GM13977 (cell line): ENCODE data around the gene HAPLN2.

ENCODE experiments used
- DNase-seq: peaks from one replicate; pipeline ENCODE4 v3.0.0; 2012; ENCODE audit warnings: low spot score
- in situ Hi-C: fragments of 300-500 bp; cut with MboI; formaldehyde crosslinking; loops from one replicate; pipeline ENCODE4 v1.12.0; 2022; ENCODE audit warnings: low sequenced_read_pairs, low pct_unique_long_range_greater_than_20kb, mixed read lengths, inconsistent platforms; ENCODE audit not compliant: unreplicated experiment
- TF ChIP-seq, protein P1 (sequence below): IDR thresholded peaks from 2 replicates; pipeline ENCODE4 v1.5.1; 2012; ENCODE audit warnings: mild to moderate bottlenecking, control low read depth; ENCODE audit not compliant: insufficient read depth; ENCODE audit errors: extremely low read depth, missing control alignments

HAPLN2 gene

DNA sequence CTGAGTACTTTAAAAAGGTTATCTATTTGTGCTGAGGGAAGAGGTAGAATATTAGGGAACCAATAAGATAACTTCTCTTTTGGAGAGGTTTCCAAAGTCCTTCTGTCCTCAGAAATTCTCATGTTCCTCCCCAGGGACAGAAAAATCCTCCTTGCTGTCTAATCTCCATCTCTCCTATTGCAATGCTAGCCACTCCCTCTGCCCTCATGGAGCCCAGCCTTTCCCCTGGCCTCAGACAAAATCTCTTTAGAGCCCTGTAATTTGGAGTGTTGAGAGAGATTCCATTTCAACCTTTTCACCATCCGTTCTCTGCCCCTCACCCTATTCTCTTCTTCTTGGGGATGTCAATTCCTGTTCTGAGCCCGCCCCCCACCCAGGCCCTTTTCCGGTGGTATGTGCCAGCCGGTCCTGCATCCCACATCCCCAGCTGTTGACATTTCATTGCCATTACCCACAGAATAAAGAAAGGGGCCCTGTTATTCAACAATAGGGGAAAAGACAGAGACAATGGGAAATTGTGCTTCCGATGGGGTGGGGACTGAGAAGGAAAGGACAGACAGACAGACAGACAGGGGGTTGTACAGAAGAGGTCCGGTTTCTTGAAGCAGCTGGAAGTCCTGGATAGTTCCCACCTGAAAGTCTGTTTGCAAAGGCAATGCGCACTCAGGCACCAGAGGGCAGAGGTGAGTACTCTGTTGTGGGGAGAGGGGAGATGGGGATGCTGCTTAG is at the start of gene HAPLN2:
HAPLN2 (plus strand) TSS at position 563 of the 729 bp plus-strand sequence. CDS start 4,076 bp downstream, outside the sequence.
- in situ Hi-C loops, result loop anchor here (10.0 kb wide), 1 partner anchor 234 kb away; no protein-coding TSS in a partner anchor
- TF ChIP-seq, protein P1, sequence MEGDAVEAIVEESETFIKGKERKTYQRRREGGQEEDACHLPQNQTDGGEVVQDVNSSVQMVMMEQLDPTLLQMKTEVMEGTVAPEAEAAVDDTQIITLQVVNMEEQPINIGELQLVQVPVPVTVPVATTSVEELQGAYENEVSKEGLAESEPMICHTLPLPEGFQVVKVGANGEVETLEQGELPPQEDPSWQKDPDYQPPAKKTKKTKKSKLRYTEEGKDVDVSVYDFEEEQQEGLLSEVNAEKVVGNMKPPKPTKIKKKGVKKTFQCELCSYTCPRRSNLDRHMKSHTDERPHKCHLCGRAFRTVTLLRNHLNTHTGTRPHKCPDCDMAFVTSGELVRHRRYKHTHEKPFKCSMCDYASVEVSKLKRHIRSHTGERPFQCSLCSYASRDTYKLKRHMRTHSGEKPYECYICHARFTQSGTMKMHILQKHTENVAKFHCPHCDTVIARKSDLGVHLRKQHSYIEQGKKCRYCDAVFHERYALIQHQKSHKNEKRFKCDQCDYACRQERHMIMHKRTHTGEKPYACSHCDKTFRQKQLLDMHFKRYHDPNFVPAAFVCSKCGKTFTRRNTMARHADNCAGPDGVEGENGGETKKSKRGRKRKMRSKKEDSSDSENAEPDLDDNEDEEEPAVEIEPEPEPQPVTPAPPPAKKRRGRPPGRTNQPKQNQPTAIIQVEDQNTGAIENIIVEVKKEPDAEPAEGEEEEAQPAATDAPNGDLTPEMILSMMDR, result peak; percentile 65
- no peak for DNase-seq

DNA sequence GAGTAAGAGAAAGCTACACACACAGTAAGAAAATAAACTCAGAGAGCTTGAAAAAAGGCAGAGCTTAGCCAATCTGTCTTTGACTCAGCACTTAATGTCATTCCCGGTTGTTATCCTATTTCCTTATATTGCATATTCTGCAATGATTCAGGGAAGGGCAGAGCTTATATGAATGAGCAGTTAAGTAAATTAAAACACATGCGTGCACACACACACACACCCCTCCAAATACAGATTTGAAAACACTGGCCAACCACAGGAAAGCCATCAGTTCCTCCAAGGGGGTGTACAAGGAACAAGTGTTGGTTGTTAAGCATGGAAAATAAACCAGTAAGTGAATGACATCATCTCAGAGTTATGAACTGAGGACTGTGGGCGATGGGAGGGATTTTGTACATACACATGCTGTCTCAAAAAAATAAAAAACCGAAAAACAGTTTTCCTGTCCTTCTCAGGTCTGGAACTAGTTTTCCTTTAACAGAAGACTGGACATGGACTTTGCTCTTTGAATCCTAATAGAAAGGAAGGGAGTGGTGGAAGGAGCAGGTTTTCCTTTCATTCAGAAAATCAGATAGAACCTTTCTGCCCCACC is 47.9 kb upstream of the HAPLN2 start:
- DNase-seq, result no peak
- TF ChIP-seq, protein P1, result no peak
- in situ Hi-C loops, result no loop called here

DNA sequence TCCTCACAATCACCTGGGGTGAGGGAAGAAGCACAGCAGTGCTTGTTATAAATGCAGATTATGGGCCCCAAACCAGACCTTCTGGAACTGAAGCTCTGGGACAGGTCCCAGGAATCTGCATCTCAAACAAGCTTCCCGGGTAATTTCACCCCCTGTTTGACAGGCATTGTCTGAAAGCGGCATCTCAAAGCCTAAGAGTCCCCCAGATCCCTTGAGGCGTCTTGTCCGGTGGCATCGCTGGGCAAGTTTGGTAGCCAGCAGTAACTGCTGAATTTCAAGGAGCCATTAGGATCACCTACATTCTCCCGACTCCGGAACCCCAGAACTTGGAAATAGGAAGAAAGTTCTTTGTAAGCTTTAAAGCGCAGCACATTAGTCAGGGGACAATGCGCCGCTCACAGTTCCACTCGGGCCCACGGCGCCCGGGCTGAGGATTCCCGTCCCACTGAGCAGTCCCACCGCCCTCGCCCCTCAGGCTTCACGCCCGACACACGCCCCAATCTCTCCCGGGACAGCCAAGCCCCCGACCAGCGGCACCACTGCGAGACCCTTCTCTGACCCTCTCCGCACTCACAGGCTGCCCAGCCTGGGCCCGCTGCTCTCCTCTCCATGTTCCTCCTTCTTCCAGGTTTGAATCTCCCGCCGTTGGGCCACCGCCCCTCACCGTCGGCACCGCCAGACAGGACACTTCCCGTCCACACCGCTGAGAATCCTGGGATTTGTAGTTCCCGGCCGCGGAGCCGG is 47.1 kb upstream of the HAPLN2 start, which contains the start of gene IQGAP3:
IQGAP3 (minus strand) TSS at position 647 of the 744 bp plus-strand sequence; CDS start at position 611, 36 bp downstream.
- TF ChIP-seq, protein P1, result no peak
- DNase-seq, result peak; percentile 91
- in situ Hi-C loops, result no loop called here

DNA sequence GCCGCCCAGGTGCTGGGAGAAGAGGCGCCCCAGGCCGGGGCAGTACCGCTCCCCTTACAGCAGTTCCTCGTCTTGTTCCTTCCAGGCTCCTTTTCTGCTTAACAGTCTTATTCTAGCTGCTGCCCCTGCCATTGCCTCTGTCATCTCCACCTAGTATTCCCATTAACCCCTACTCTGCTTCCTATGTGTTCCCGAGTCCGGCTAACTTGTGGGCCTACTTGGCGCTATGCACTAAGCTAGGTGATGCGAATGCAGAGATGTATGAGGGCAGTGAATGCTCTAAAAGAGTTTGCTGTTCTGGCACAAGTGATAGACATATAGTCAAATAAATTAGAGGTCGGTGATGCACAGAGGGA is 46.6 kb upstream of the HAPLN2 start:
- in situ Hi-C loops, result no loop called here
- TF ChIP-seq, protein P1, result no peak
- DNase-seq, result no peak

DNA sequence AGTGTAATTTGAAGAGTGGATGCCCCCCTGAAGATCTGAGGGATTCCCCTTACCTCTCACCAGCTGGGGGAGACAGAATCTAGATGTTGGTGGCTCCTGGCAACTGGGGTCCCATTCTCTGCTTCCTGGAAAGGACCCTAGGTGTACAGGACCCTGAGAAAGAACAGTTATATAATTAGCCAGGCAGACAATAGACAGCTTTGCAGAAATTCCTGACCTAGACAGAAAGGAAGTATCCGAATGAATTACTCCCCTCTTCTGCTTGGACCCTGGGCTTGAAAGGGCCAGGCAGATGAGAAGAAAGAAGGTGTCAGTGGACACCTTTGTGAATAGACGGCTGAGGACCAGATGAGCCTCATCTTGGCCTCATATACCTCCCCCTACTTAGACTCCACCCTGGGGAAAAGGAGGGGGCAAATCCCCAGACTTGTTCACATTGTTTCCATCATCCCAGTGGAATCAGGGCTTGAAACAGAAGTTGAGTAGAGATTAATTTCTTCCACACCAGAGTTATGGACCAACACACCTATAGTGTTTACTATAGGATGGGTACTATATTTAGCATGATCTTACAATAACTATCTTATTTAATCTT is 45.1 kb upstream of the HAPLN2 start:
- in situ Hi-C loops, result no loop called here
- TF ChIP-seq, protein P1, result no peak
- no peak for DNase-seq

DNA sequence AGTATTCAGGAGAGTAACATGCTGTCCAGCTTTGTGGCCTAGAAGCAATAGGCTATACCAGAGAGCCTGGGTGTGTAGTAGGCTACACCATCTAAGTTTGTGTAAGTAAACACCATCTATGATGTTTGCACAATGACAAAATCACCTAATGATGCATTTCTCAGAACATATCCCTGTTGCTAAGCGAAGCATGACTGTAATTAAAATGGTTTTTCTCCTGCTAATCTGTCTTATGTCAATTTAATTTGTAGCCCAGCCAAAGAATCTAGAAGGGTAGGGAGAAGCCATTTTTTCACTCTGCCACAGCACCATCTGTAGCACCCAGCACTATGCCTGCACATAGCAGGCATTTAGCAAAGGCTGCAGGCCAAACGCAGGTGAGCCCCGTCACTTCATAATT is 41.7 kb upstream of the HAPLN2 start:
- in situ Hi-C loops, result no loop called here
- no peak for DNase-seq
- TF ChIP-seq, protein P1, result no peak
